ENCODE results near the gene GNB1. TPM values are rescaled to one million over a fixed set of nuclear protein-coding genes. Genes with fewer than 3 reads are reported as not detected.

GNB1 gene
- total RNA-seq, 1 donor from 2014 or later, result 170 TPM

DNA sequence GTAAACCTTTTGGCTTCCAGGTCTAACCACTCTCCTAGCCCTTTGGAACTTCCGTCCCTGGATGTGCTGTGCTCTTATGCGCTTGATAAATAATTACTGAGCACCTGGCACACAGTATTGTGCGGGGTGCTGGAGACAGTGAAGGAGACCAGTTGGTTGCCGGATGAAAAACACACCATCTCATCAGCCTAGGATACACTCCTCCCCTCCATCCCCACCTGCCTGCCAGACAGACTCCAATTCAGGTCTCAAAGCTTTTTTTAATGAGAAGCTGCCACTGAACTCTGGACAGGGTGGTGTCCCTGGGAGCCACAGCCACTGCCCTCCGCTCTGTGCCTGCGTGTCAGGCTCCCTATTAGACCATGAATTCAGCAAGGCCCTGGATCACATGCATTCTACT lies 9.2 kb downstream of the GNB1 start:
- TF ChIP-seq, protein P1, sequence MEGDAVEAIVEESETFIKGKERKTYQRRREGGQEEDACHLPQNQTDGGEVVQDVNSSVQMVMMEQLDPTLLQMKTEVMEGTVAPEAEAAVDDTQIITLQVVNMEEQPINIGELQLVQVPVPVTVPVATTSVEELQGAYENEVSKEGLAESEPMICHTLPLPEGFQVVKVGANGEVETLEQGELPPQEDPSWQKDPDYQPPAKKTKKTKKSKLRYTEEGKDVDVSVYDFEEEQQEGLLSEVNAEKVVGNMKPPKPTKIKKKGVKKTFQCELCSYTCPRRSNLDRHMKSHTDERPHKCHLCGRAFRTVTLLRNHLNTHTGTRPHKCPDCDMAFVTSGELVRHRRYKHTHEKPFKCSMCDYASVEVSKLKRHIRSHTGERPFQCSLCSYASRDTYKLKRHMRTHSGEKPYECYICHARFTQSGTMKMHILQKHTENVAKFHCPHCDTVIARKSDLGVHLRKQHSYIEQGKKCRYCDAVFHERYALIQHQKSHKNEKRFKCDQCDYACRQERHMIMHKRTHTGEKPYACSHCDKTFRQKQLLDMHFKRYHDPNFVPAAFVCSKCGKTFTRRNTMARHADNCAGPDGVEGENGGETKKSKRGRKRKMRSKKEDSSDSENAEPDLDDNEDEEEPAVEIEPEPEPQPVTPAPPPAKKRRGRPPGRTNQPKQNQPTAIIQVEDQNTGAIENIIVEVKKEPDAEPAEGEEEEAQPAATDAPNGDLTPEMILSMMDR (IDR thresholded peaks at IDR 0.05), result no peak
- peaks cover 0 to 7% of the 10 kb centered on the region in 2 donors for H3K36me3 ChIP-seq
- intact Hi-C loops (cut with DNase I), result no loop called here
- DNase-seq (ENCODE audit: low spot score in 2 of 2), result no peak
- no peak overlapping the region for H3K27ac ChIP-seq
- no peaks in the 10 kb centered on the region for H3K27me3 ChIP-seq
- H3K4me1 ChIP-seq, result peaks cover 6 to 37% of the 10 kb centered on the region in 2 donors
- H3K9me3 ChIP-seq, result no peaks in the 10 kb centered on the region
- no peak overlapping the region for H3K4me3 ChIP-seq

DNA sequence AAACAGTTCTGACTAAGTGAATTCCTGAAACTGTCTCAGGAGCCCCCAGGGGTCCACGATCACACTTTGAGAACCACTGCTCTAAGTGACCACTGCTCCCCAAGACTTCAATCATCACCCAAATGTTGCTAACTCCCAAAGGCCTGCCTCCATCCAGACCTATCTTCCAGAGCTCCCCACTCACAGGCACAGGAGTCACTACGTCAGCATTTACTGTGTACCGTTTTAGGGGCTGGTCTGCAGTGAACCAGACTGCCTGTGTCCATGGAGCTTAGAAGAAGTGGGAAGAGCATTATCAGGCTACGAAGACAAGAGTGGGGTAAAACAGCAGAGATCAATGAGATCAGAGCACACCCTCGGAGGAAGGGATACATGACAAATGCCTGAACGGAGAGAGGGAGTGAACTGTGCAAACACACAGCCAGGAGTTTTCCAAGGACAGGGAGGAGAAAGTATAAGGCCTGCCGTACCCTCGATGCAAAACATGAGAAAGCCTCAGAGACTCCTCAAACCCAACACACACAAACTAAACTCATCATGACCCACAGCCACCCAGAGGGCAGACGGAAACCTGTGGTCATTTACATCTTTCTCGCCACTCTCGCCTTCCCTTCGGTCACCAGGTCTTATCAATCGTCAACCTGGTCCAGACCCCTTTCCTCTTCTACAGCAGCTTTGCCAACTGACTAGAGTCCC lies 10.1 kb downstream of the GNB1 start:
- intact Hi-C loops (cut with DNase I), result no loop called here
- peaks cover 11 to 34% of the 10 kb centered on the region in 2 donors for H3K4me1 ChIP-seq
- H3K36me3 ChIP-seq, result peaks cover 0 to 10% of the 10 kb centered on the region in 2 donors
- H3K27me3 ChIP-seq, result no peaks in the 10 kb centered on the region
- no peak for DNase-seq (ENCODE audit: low spot score in 2 of 2)
- no peaks in the 10 kb centered on the region for H3K9me3 ChIP-seq
- no peak overlapping the region for H3K4me3 ChIP-seq
- H3K27ac ChIP-seq, result no peak overlapping the region
- TF ChIP-seq, protein P1 (IDR thresholded peaks at IDR 0.05), result no peak

DNA sequence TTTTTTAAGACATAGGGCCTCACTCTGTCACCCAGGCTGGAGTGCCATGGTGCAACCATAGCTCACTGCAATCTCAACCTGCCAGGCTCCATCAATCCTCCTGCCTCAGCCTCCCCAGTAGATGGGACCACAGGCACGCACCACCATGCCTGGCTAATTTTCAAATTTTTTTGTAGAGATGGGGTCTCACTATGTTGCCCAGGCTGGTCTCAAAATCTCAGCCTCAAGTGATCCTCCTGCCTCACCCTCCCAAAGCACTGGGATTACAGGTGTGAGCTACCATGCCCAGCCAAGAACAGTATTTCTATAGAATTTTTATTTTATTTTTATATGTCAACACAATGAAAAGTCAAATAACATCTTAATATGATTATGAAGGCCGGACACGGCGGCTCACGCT lies 10.9 kb downstream of the GNB1 start:
- TF ChIP-seq, protein P1 (IDR thresholded peaks at IDR 0.05), result no peak
- no peaks in the 10 kb centered on the region for H3K27me3 ChIP-seq
- H3K4me1 ChIP-seq, result peaks cover 11 to 34% of the 10 kb centered on the region in 2 donors
- no peak overlapping the region for H3K27ac ChIP-seq
- no peak overlapping the region for H3K4me3 ChIP-seq
- no peak for DNase-seq (ENCODE audit: low spot score in 2 of 2)
- H3K9me3 ChIP-seq, result no peaks in the 10 kb centered on the region
- H3K36me3 ChIP-seq, result peaks cover 0 to 15% of the 10 kb centered on the region in 2 donors
- intact Hi-C loops (cut with DNase I), result no loop called here

DNA sequence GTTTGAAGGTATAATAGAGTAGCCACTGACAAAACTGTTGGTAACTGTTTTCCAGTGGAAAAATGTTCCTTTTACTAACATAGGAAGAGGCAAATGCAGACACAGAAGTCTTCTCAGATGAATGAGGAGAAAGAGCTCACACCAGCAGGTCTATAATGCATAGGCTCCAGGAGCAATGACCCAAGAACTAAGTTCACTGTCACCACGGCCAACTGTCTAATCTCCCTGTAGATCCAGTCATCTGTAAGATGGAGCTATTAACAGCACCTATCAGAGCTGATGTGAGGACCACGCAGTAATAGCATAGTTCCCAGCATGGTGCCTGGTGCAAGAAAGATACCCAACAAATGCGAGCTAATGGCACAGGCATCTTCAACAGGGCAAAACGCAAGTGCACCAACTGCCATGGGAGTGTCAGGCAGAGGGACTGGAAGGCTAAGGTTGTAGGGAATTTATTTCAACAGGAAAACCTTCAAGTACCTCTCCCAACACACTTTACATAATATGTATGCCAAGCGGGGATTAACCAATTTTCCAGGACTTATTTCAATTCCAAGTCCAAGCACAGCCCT lies 12.9 kb downstream of the GNB1 start:
- intact Hi-C loops (cut with DNase I), result no loop called here
- Histone ChIP-seq H3K4me1 (peaks cover 5 to 36% of the 10 kb centered on the region in 2 donors), H3K36me3 (peaks cover 0 to 11% of the 10 kb centered on the region in 2 donors), H3K27me3 (no peaks in the 10 kb centered on the region), H3K4me3 (no peak overlapping the region), H3K27ac (no peak overlapping the region), H3K9me3 (no peaks in the 10 kb centered on the region)
- TF ChIP-seq, protein P1 (IDR thresholded peaks at IDR 0.05), result no peak
- DNase-seq (ENCODE audit: low spot score in 2 of 2), result no peak

DNA sequence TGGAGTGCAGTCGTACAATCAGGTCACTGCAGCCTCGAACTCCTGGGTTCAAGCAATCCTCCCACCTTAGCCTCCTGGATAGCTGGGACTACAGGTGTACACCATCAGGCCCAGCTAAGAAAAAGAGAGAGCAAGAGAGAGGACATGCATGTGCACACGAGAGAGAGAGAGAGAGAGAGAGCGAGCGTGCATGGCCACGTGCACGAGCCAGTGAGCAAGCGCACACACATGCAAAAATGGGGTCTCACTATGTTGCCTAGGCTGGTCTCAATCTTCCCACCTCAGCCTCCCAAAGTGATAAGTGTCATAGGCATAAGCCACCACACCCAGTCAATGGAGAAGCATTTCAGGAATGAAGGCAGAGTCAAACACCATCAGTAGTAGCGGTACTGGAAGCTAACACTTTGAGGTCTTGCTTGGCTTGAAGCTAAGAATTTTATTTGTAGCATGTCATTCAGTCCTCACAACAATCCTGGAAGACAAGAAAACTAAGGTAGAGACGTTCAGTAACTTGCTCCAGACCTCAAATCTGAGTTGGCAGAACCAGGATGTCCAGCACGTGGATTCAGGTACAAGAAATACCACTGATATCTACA lies 14.5 kb downstream of the GNB1 start:
- H3K36me3 ChIP-seq, result peaks cover 0 to 11% of the 10 kb centered on the region in 2 donors
- H3K4me1 ChIP-seq, result peaks cover 12 to 38% of the 10 kb centered on the region in 2 donors
- H3K27ac ChIP-seq, result no peak overlapping the region
- H3K27me3 ChIP-seq, result no peaks in the 10 kb centered on the region
- TF ChIP-seq, protein P1 (IDR thresholded peaks at IDR 0.05), result no peak
- no peak overlapping the region for H3K4me3 ChIP-seq
- H3K9me3 ChIP-seq, result no peaks in the 10 kb centered on the region
- no peak for DNase-seq (ENCODE audit: low spot score in 2 of 2)
- intact Hi-C loops (cut with DNase I), result no loop called here

Data from ascending aorta (tissue), 2 donors.